ENCODE results near the gene FAM161B. TPM values are rescaled to one million over a fixed set of nuclear protein-coding genes. Genes with fewer than 3 reads are reported as not detected.
"Not testable (repeated sequence)": the region's sequence is repeated elsewhere in the genome, so short reads cannot be mapped to it uniquely, and the experiment has no call there.

The FAM161B gene
- polyA plus RNA-seq, 3 donors: 0.76 to 1.4 (median 1.4) TPM

DNA sequence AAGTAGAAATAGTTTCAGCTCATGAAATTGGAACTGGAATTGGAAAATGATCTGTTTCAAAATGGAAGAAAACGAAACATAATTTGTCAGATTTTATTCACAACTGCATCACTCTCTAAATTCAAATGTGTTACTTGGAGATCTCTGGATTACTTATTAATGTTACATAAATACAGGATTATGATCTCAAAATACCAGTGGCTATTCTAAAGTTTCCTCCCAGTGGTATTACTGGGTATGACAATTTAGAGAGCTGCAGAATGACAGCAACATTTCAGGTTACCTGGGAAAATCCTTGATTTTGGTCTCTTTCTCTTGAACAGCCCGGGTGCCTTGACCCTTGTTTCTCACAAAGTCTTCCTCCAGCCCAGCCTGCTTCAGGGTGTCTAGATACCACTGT, 14.2 kb downstream of the FAM161B start:
- no peaks in the 10 kb centered on the region for H3K9me3 ChIP-seq (replicated peaks in 1 of 2; ENCODE audit: control insufficient read depth in 1 of 2, insufficient read depth in 1 of 2, low read length in 2 of 2)
- no peak overlapping the region for H3K9ac ChIP-seq (ENCODE audit: insufficient read depth, low read length, poor library complexity, severe bottlenecking)
- no peak overlapping the region for H3K4me3 ChIP-seq (replicated peaks in 1 of 3; ENCODE audit: low read depth in 2 of 3, low read length in 3 of 3)
- H3K36me3 ChIP-seq (replicated peaks in 1 of 2; ENCODE audit: control insufficient read depth in 1 of 2, insufficient read depth in 2 of 2, low read length in 2 of 2): peaks cover 53 to 75% of the 10 kb centered on the region in 2 donors
- no peak overlapping the region for H2AFZ ChIP-seq (ENCODE audit: insufficient read depth, low read depth, low read length, poor library complexity, severe bottlenecking)
- no CpG with 5 or more reads among the region's 2 CpGs for WGBS (ENCODE audit: insufficient coverage)
- no peak overlapping the region for H3K4me3 Mint-ChIP-seq
- H3K4me2 ChIP-seq (replicated peaks; ENCODE audit: extremely low read depth, low read length, poor library complexity, severe bottlenecking): no peak overlapping the region
- H3K9me3 Mint-ChIP-seq: peaks cover 0 to 2% (median 0%) of the 10 kb centered on the region in 7 donors
- H3K36me3 Mint-ChIP-seq: peaks cover 52 to 69% of the 10 kb centered on the region in 2 donors
- H3K27me3 Mint-ChIP-seq (ENCODE audit: low read depth in 3 of 3): peaks cover 0 to 2% (median 0%) of the 10 kb centered on the region in 3 donors
- DNase-seq: no peak
- intact Hi-C loops (cut with micrococcal nuclease): no loop called here
- no peaks in the 10 kb centered on the region for H3K4me1 Mint-ChIP-seq
- H3K4me1 ChIP-seq (ENCODE audit: control insufficient read depth in 1 of 2, insufficient read depth in 2 of 2, low read length in 2 of 2): no peaks in the 10 kb centered on the region
- H4K20me1 ChIP-seq (ENCODE audit: insufficient read depth, low read length): no peaks in the 10 kb centered on the region
- no peak overlapping the region for H3K27ac ChIP-seq (ENCODE audit: low read depth in 1 of 2, low read length in 2 of 2)
- H3K27me3 ChIP-seq (ENCODE audit: control insufficient read depth in 2 of 2, insufficient read depth in 2 of 2, low read length in 2 of 2): no peaks in the 10 kb centered on the region
- TF ChIP-seq, protein P1, sequence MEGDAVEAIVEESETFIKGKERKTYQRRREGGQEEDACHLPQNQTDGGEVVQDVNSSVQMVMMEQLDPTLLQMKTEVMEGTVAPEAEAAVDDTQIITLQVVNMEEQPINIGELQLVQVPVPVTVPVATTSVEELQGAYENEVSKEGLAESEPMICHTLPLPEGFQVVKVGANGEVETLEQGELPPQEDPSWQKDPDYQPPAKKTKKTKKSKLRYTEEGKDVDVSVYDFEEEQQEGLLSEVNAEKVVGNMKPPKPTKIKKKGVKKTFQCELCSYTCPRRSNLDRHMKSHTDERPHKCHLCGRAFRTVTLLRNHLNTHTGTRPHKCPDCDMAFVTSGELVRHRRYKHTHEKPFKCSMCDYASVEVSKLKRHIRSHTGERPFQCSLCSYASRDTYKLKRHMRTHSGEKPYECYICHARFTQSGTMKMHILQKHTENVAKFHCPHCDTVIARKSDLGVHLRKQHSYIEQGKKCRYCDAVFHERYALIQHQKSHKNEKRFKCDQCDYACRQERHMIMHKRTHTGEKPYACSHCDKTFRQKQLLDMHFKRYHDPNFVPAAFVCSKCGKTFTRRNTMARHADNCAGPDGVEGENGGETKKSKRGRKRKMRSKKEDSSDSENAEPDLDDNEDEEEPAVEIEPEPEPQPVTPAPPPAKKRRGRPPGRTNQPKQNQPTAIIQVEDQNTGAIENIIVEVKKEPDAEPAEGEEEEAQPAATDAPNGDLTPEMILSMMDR (IDR thresholded peaks at IDR 0.05): peak; percentile 50
- H3K79me2 ChIP-seq (ENCODE audit: insufficient read depth, low read length): no peaks in the 10 kb centered on the region
- H3K27ac Mint-ChIP-seq: no peak overlapping the region

DNA sequence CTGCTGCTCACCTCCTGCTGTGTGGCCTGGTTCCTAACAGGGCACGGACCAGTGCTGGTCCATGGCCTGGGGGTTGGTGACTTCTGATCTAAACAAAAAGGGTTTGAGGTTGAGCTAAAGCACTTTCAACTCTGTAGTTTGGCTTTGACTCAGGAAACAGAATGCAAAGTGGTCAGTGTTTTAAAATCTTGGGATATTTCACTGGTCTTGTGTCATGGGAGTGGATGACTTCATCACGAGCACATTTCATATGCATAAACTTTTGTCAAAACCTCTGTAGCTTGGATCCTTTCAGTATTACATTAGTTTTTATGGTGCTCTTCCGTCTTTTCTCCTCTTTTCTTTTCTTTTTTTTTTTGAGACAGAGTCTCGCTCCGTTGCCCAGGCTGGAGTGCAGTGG, 25.6 kb downstream of the FAM161B start:
- Histone ChIP-seq H2AFZ (ENCODE audit: insufficient read depth, low read depth, low read length, poor library complexity, severe bottlenecking) (no peak overlapping the region), H3K9me3 (replicated peaks in 1 of 2; ENCODE audit: control insufficient read depth in 1 of 2, insufficient read depth in 1 of 2, low read length in 2 of 2) (no peaks in the 10 kb centered on the region), H3K79me2 (ENCODE audit: insufficient read depth, low read length) (peaks cover 5% of the 10 kb centered on the region), H3K4me1 (ENCODE audit: control insufficient read depth in 1 of 2, insufficient read depth in 2 of 2, low read length in 2 of 2) (no peaks in the 10 kb centered on the region), H3K9ac (ENCODE audit: insufficient read depth, low read length, poor library complexity, severe bottlenecking) (no peak overlapping the region), H3K27ac (ENCODE audit: low read depth in 1 of 2, low read length in 2 of 2) (no peak overlapping the region), H3K27me3 (ENCODE audit: control insufficient read depth in 2 of 2, insufficient read depth in 2 of 2, low read length in 2 of 2) (no peaks in the 10 kb centered on the region), H3K4me3 (replicated peaks in 1 of 3; ENCODE audit: low read depth in 2 of 3, low read length in 3 of 3) (no peak overlapping the region), H3K36me3 (replicated peaks in 1 of 2; ENCODE audit: control insufficient read depth in 1 of 2, insufficient read depth in 2 of 2, low read length in 2 of 2) (peaks cover 92 to 99% of the 10 kb centered on the region in 2 donors), H3K4me2 (replicated peaks; ENCODE audit: extremely low read depth, low read length, poor library complexity, severe bottlenecking) (no peak overlapping the region), H4K20me1 (ENCODE audit: insufficient read depth, low read length) (peaks cover 4% of the 10 kb centered on the region)
- peaks cover 86 to 96% of the 10 kb centered on the region in 2 donors for H3K36me3 Mint-ChIP-seq
- intact Hi-C loops (cut with micrococcal nuclease): no loop called here
- H3K9me3 Mint-ChIP-seq: peaks cover 0 to 2% (median 0%) of the 10 kb centered on the region in 7 donors
- no peaks in the 10 kb centered on the region for H3K27me3 Mint-ChIP-seq (ENCODE audit: low read depth in 3 of 3)
- no peak for DNase-seq
- H3K4me3 Mint-ChIP-seq: no peak overlapping the region
- 100% methylated on average over 1 of the region's 5 CpGs for WGBS (ENCODE audit: insufficient coverage)
- peak overlapping the region in 2 of 7 donors; percentile 5 to 71 for H3K27ac Mint-ChIP-seq
- TF ChIP-seq, protein P1 (IDR thresholded peaks at IDR 0.05): no peak
- H3K4me1 Mint-ChIP-seq: no peaks in the 10 kb centered on the region

DNA sequence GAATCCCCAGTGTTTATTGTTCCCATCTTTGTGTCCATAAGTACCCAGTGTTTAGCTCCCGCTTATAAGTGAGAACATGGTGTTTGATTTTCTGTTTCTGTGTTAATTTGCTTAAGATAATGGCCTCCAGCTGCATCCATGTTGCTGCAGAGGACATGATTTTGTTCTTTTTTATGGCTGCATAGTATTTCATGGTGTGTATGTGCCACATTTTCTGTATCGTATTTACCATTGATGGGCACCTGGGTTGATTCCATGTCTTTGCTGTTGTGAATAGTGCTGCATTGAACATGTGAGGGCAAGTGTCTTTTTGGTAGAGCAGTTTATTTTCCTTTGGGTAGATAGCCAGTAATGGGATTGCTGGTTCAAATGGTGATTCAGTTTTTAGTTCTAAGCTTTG, 30.4 kb downstream of the FAM161B start:
- DNase-seq; H2AFZ ChIP-seq (ENCODE audit: insufficient read depth, low read depth, low read length, poor library complexity, severe bottlenecking); H3K9ac ChIP-seq (ENCODE audit: insufficient read depth, low read length, poor library complexity, severe bottlenecking); H3K27me3 Mint-ChIP-seq (ENCODE audit: low read depth in 3 of 3); H3K4me1 Mint-ChIP-seq; H3K9me3 Mint-ChIP-seq; H3K27ac ChIP-seq (ENCODE audit: low read depth in 1 of 2, low read length in 2 of 2); H3K4me3 ChIP-seq (replicated peaks in 1 of 3; ENCODE audit: low read depth in 2 of 3, low read length in 3 of 3); H3K9me3 ChIP-seq (replicated peaks in 1 of 2; ENCODE audit: control insufficient read depth in 1 of 2, insufficient read depth in 1 of 2, low read length in 2 of 2); H3K4me3 Mint-ChIP-seq; H3K27me3 ChIP-seq (ENCODE audit: control insufficient read depth in 2 of 2, insufficient read depth in 2 of 2, low read length in 2 of 2); H3K4me2 ChIP-seq (replicated peaks; ENCODE audit: extremely low read depth, low read length, poor library complexity, severe bottlenecking); intact Hi-C loops (cut with micrococcal nuclease); H3K4me1 ChIP-seq (ENCODE audit: control insufficient read depth in 1 of 2, insufficient read depth in 2 of 2, low read length in 2 of 2): not testable (repeated sequence)
- Histone ChIP-seq H3K36me3 (replicated peaks in 1 of 2; ENCODE audit: control insufficient read depth in 1 of 2, insufficient read depth in 2 of 2, low read length in 2 of 2) (peaks cover 68 to 99% of the 10 kb centered on the region in 2 donors), H3K79me2 (ENCODE audit: insufficient read depth, low read length) (peaks cover 14% of the 10 kb centered on the region), H4K20me1 (ENCODE audit: insufficient read depth, low read length) (peaks cover 23% of the 10 kb centered on the region)
- 95% methylated on average over 2 of the region's 2 CpGs for WGBS (ENCODE audit: insufficient coverage)
- Mint-ChIP-seq H3K27ac (peak overlapping the region in 1 of 7 donors; percentile 71), H3K36me3 (peaks cover 70 to 84% of the 10 kb centered on the region in 2 donors)
